Spleen (tissue), 7 donors: ENCODE data around the gene TGFA.

Experiments
- CTCF ChIP-seq, 11 experiments: fragments of 200-600 bp in 7 of 11; fragments of 450-650 bp in 4 of 11; sonication (generic) in 4 of 11; IDR thresholded peaks in 8 of 11; conservative IDR thresholded peaks in 3 of 11; 1 replicate in 7 of 11; 2 replicates in 4 of 11; pipeline versions ENCODE4 v1.4.0 to v1.8.0; 2016 to 2021; ENCODE audit warnings: antibody characterized with exemption in 11 of 11, inconsistent platforms in 4 of 11, mild to moderate bottlenecking in 1 of 11
- POLR2A ChIP-seq, 3 donors: fragments of 450-650 bp; IDR thresholded peaks; one replicate each; pipeline ENCODE4 v1.5.1; 2017; ENCODE audit warnings: antibody characterized with exemption in 3 of 3, mild to moderate bottlenecking in 1 of 3
- POLR2AphosphoS5 ChIP-seq, 3 donors: sonication (generic); formaldehyde crosslinking; IDR thresholded peaks; one replicate each; pipeline ENCODE4 v1.5.1; 2017; ENCODE audit warnings: antibody characterized with exemption in 3 of 3
- donor health status: DM: no; HTN: no; CAD: no; lungs with moderate emphysema.
- donor health status: DM: no; HTN: no; CAD: no.
- donor health status: DM: no; HTN: no; CAD: no.

GRCh38 chr2:70426341-70426740 is 127.3 kb downstream of the TGFA start:
- TF ChIP-seq CTCF (IDR thresholded peaks at IDR 0.05 in 8 of 11, conservative IDR thresholded peaks at IDR 0.05 in 3 of 11): no peak
- no peak for TF ChIP-seq POLR2A (IDR thresholded peaks at IDR 0.05)
- TF ChIP-seq POLR2AphosphoS5 (IDR thresholded peaks at IDR 0.05): no peak
